Measurements from ENCODE around the gene RNPS1. TPM values are rescaled to one million over a fixed set of nuclear protein-coding genes. Genes with fewer than 3 reads are reported as not detected.

Gene RNPS1
- total and polyA plus RNA-seq, 9 of the 15 experiments (the other 6 are each of a cell fraction or from before 2014, with no cell fraction given) = 44.9 to 338 (median 202) TPM

- TF ChIP-seq KDM5B (IDR thresholded peaks at IDR 0.05; ENCODE audit: insufficient replicate concordance, low read depth, low read length) (peak; percentile 84), ATF4 (CRISPR knock-in tag; IDR thresholded peaks at IDR 0.05) (no peak), NR1H2 (CRISPR knock-in tag; IDR thresholded peaks at IDR 0.05) (peak; percentile 82; the same call in 1 of the 2 replicates), SMARCE1 (IDR thresholded peaks at IDR 0.05) (no peak), PKNOX1 (IDR thresholded peaks at IDR 0.05) (no peak), HMGXB4 (CRISPR knock-in tag; IDR thresholded peaks at IDR 0.05) (peak; percentile 74; the same call in 1 of the 2 replicates), MNT (conservative IDR thresholded peaks at IDR 0.05) (peak; percentile 76 to 85), ZBTB7A (IDR thresholded peaks at IDR 0.05; ENCODE audit: borderline replicate concordance, control insufficient read depth, low read depth, low read length) (peak; percentile 86; the same call in 1 of the 2 replicates), ZNF644 (tag; IDR thresholded peaks at IDR 0.05; ENCODE audit: low read depth) (peak; percentile 39; the same call in 1 of the 2 replicates), E2F5 (CRISPR knock-in tag; IDR thresholded peaks at IDR 0.05) (no peak), MYBL2 (IDR thresholded peaks at IDR 0.05; ENCODE audit: low read depth) (no peak), MYBL2 (CRISPR knock-in tag; IDR thresholded peaks at IDR 0.05; ENCODE audit: borderline replicate concordance) (no peak), HOMEZ (CRISPR knock-in tag; IDR thresholded peaks at IDR 0.05) (no peak), ZNF766 (CRISPR knock-in tag; conservative IDR thresholded peaks at IDR 0.05) (peak; percentile 38; the same call in 1 of the 2 replicates), CBFB (CRISPR knock-in tag; IDR thresholded peaks at IDR 0.05) (no peak), TRIM24 (IDR thresholded peaks at IDR 0.05) (no peak), BRCA1 (IDR thresholded peaks at IDR 0.05) (no peak), BRCA1 (CRISPR knock-in tag; IDR thresholded peaks at IDR 0.05) (no peak), SAFB (IDR thresholded peaks at IDR 0.05; ENCODE audit: borderline replicate concordance, low read depth, low read length) (peak; percentile 94)
Observed at GRCh38 chr16:2205104-2205966, 62.6 kb downstream of the RNPS1 start, which contains the start of gene MLST8 (continued).

Data from K562 (cell line).